ENCODE measurements around the gene FLAD1. TPM values are rescaled to one million over a fixed set of nuclear protein-coding genes. Genes with fewer than 3 reads are reported as not detected.

The FLAD1 gene
- total and polyA plus RNA-seq, 2 experiments from 2014 or later: 74.5 to 75.0 TPM

GRCh38 chr1:154969246-154969645 is 13.9 kb upstream of the FLAD1 start (continued):
- TF ChIP-seq, protein P1, sequence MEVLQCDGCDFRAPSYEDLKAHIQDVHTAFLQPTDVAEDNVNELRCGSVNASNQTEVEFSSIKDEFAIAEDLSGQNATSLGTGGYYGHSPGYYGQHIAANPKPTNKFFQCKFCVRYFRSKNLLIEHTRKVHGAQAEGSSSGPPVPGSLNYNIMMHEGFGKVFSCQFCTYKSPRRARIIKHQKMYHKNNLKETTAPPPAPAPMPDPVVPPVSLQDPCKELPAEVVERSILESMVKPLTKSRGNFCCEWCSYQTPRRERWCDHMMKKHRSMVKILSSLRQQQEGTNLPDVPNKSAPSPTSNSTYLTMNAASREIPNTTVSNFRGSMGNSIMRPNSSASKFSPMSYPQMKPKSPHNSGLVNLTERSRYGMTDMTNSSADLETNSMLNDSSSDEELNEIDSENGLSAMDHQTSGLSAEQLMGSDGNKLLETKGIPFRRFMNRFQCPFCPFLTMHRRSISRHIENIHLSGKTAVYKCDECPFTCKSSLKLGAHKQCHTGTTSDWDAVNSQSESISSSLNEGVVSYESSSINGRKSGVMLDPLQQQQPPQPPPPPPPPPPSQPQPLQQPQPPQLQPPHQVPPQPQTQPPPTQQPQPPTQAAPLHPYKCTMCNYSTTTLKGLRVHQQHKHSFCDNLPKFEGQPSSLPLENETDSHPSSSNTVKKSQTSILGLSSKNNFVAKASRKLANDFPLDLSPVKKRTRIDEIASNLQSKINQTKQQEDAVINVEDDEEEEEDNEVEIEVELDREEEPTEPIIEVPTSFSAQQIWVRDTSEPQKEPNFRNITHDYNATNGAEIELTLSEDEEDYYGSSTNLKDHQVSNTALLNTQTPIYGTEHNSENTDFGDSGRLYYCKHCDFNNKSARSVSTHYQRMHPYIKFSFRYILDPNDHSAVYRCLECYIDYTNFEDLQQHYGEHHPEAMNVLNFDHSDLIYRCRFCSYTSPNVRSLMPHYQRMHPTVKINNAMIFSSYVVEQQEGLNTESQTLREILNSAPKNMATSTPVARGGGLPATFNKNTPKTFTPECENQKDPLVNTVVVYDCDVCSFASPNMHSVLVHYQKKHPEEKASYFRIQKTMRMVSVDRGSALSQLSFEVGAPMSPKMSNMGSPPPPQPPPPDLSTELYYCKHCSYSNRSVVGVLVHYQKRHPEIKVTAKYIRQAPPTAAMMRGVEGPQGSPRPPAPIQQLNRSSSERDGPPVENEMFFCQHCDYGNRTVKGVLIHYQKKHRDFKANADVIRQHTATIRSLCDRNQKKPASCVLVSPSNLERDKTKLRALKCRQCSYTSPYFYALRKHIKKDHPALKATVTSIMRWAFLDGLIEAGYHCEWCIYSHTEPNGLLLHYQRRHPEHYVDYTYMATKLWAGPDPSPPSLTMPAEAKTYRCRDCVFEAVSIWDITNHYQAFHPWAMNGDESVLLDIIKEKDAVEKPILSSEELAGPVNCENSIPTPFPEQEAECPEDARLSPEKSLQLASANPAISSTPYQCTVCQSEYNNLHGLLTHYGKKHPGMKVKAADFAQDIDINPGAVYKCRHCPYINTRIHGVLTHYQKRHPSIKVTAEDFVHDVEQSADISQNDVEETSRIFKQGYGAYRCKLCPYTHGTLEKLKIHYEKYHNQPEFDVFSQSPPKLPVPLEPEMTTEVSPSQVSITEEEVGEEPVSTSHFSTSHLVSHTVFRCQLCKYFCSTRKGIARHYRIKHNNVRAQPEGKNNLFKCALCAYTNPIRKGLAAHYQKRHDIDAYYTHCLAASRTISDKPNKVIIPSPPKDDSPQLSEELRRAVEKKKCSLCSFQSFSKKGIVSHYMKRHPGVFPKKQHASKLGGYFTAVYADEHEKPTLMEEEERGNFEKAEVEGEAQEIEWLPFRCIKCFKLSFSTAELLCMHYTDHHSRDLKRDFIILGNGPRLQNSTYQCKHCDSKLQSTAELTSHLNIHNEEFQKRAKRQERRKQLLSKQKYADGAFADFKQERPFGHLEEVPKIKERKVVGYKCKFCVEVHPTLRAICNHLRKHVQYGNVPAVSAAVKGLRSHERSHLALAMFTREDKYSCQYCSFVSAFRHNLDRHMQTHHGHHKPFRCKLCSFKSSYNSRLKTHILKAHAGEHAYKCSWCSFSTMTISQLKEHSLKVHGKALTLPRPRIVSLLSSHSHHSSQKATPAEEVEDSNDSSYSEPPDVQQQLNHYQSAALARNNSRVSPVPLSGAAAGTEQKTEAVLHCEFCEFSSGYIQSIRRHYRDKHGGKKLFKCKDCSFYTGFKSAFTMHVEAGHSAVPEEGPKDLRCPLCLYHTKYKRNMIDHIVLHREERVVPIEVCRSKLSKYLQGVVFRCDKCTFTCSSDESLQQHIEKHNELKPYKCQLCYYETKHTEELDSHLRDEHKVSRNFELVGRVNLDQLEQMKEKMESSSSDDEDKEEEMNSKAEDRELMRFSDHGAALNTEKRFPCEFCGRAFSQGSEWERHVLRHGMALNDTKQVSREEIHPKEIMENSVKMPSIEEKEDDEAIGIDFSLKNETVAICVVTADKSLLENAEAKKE (CRISPR knock-in tag; IDR thresholded peaks at IDR 0.05): no peak
- no peak for TF ChIP-seq CREB1 (CRISPR knock-in tag; IDR thresholded peaks at IDR 0.05; ENCODE audit: low read depth)
- TF ChIP-seq EZH2 (IDR thresholded peaks at IDR 0.05; ENCODE audit: low read depth, unreplicated experiment): no peak

- Histone ChIP-seq H3K79me2 (replicated peaks; ENCODE audit: insufficient read depth) (peaks cover 43% of the 10 kb centered on the region), H3K27ac (ENCODE audit: low read depth) (peak overlapping the region; percentile 97; the same call in 1 of the 2 replicates), H3K27me3 (ENCODE audit: insufficient read depth) (no peaks in the 10 kb centered on the region), H3K4me2 (peak overlapping the region; percentile 90), H3K9me2 (ENCODE audit: insufficient read depth) (no peaks in the 10 kb centered on the region), H3K4me1 (ENCODE audit: insufficient read depth) (peaks cover 16% of the 10 kb centered on the region), H3F3A (replicated peaks; ENCODE audit: low read depth) (peaks cover 27% of the 10 kb centered on the region), H2AFZ (no peak overlapping the region), H3K4me3 (peak overlapping the region; percentile 82), H3K36me3 (ENCODE audit: insufficient read depth) (peaks cover 26% of the 10 kb centered on the region), H4K20me1 (replicated peaks; ENCODE audit: insufficient read depth) (peaks cover 15% of the 10 kb centered on the region)
- Mint-ChIP-seq H3K4me3 (no peak overlapping the region), H3K27ac (peak overlapping the region; percentile 88), H3K27me3 (ENCODE audit: insufficient read depth, low read depth, poor library complexity) (peaks cover 14% of the 10 kb centered on the region), H3K4me1 (peaks cover 36% of the 10 kb centered on the region), H3K9me3 (peaks cover 3% of the 10 kb centered on the region; the same call in 1 of the 3 replicates), H3K36me3 (ENCODE audit: low read depth) (peaks cover 48% of the 10 kb centered on the region)
- DNase-seq (ENCODE audit: low spot score): no peak
- ATAC-seq: no peak
- TF ChIP-seq CREB1 (CRISPR knock-in tag; IDR thresholded peaks at IDR 0.05; ENCODE audit: low read depth) (no peak), CTCF (conservative IDR thresholded peaks at IDR 0.05; ENCODE audit: low read depth in 2 of 2) (no peak)
- TF ChIP-seq, protein P2, sequence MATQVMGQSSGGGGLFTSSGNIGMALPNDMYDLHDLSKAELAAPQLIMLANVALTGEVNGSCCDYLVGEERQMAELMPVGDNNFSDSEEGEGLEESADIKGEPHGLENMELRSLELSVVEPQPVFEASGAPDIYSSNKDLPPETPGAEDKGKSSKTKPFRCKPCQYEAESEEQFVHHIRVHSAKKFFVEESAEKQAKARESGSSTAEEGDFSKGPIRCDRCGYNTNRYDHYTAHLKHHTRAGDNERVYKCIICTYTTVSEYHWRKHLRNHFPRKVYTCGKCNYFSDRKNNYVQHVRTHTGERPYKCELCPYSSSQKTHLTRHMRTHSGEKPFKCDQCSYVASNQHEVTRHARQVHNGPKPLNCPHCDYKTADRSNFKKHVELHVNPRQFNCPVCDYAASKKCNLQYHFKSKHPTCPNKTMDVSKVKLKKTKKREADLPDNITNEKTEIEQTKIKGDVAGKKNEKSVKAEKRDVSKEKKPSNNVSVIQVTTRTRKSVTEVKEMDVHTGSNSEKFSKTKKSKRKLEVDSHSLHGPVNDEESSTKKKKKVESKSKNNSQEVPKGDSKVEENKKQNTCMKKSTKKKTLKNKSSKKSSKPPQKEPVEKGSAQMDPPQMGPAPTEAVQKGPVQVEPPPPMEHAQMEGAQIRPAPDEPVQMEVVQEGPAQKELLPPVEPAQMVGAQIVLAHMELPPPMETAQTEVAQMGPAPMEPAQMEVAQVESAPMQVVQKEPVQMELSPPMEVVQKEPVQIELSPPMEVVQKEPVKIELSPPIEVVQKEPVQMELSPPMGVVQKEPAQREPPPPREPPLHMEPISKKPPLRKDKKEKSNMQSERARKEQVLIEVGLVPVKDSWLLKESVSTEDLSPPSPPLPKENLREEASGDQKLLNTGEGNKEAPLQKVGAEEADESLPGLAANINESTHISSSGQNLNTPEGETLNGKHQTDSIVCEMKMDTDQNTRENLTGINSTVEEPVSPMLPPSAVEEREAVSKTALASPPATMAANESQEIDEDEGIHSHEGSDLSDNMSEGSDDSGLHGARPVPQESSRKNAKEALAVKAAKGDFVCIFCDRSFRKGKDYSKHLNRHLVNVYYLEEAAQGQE (IDR thresholded peaks at IDR 0.05; ENCODE audit: unreplicated experiment): no peak
Observed at GRCh38 chr1:154969860-154970452, 13.2 kb upstream of the FLAD1 start.

All from GM23338 (cell line).